IMR-90 (cell line): Measurements from ENCODE around the gene SYT6. TPM values are rescaled to one million over a fixed set of nuclear protein-coding genes. Genes with fewer than 3 reads are reported as not detected.

Source experiments
- ATAC-seq: fragments of 200-7000 bp; cut with Tn5 transposase; 2 replicates; pipeline ENCODE4 v1.9.1; 2020; ENCODE audit warnings: low read depth, mild to moderate bottlenecking, moderate library complexity
- BruUV-seq: library from RNA; stranded (reverse); fragments of 400-500 nt; replicated peaks from 2 replicates; lab custom pipeline; 2021; lab: Mats Ljungman, UMichigan
- CTCF ChIA-PET: fragments of 300-600 bp; formaldehyde crosslinking; extraction: SDS; loops from one replicate; lab custom pipeline; 2021; ENCODE audit warnings: antibody characterized with exemption; lab: Yijun Ruan, JAX
- POLR2A ChIA-PET: fragments of 300-600 bp; sonication (Branson Sonifier 250); formaldehyde crosslinking; loops from one replicate; lab custom pipeline; 2022; ENCODE audit warnings: antibody characterized with exemption; ENCODE audit not compliant: unreplicated experiment; lab: Charles Lee
- DNase-seq: peaks from one replicate; pipeline ENCODE4 v3.0.0; 2013
- H2AFZ ChIP-seq: replicated peaks from 2 replicates; pipeline ENCODE3; 2013; ENCODE audit warnings: low read length, mild to moderate bottlenecking; ENCODE audit not compliant: poor library complexity
- H2AK5ac ChIP-seq: 2 replicates; pipeline ENCODE4 v1.6.1; 2013; ENCODE audit warnings: low read depth, low read length, inconsistent platforms
- H2AK9ac ChIP-seq: replicated peaks from 2 replicates; pipeline ENCODE3; 2013; ENCODE audit warnings: mild to moderate bottlenecking, low read depth, low read length, moderate library complexity; ENCODE audit not compliant: poor library complexity
- H2BK120ac ChIP-seq: 2 replicates; pipeline ENCODE4 v1.6.1; 2013; ENCODE audit warnings: low read depth, low read length, inconsistent platforms
- H2BK15ac ChIP-seq: 3 replicates; pipeline ENCODE4 v1.6.1; 2013; ENCODE audit warnings: low read depth, low read length, inconsistent platforms
- H2BK20ac ChIP-seq: 2 replicates; pipeline ENCODE4 v1.6.1; 2013; ENCODE audit warnings: low read depth, mild to moderate bottlenecking, inconsistent platforms, low read length, moderate library complexity
- H2BK5ac ChIP-seq: 2 replicates; pipeline ENCODE4 v1.6.1; 2013; ENCODE audit warnings: mild to moderate bottlenecking, low read depth, low read length, inconsistent platforms; ENCODE audit not compliant: poor library complexity, severe bottlenecking
- H3K14ac ChIP-seq: replicated peaks from 2 replicates; pipeline ENCODE4 v1.6.1; 2013; ENCODE audit warnings: low read depth, low read length, inconsistent platforms
- H3K18ac ChIP-seq: 2 replicates; pipeline ENCODE4 v1.6.1; 2013; ENCODE audit warnings: low read depth, low read length, control low read depth
- H3K23ac ChIP-seq: 2 replicates; pipeline ENCODE4 v1.6.1; 2013; ENCODE audit warnings: low read depth, low read length, inconsistent platforms
- H3K27ac ChIP-seq: 2 replicates; pipeline ENCODE4 v1.5.1; 2013; ENCODE audit warnings: mild to moderate bottlenecking, control low read depth, low read length; ENCODE audit not compliant: insufficient read depth
- H3K27me3 ChIP-seq: 2 replicates; pipeline ENCODE4 v1.6.1; 2013; ENCODE audit warnings: low read length; ENCODE audit not compliant: control insufficient read depth, insufficient read depth
- H3K36me3 ChIP-seq: 2 replicates; pipeline ENCODE4 v1.6.1; 2013; ENCODE audit warnings: low read length, mixed read lengths; ENCODE audit not compliant: control insufficient read depth, insufficient read depth
- H3K4ac ChIP-seq: 2 replicates; pipeline ENCODE4 v1.6.1; 2013; ENCODE audit warnings: low read depth, low read length, inconsistent platforms
- H3K4me1 ChIP-seq: 2 replicates; pipeline ENCODE4 v1.6.1; 2013; ENCODE audit warnings: low read length, mixed read lengths; ENCODE audit not compliant: control insufficient read depth, insufficient read depth
- H3K4me2 ChIP-seq: 2 replicates; pipeline ENCODE4 v1.6.1; 2013; ENCODE audit warnings: low read depth, mild to moderate bottlenecking, control low read depth, low read length, moderate library complexity
- H3K4me3 ChIP-seq: 2 replicates; pipeline ENCODE4 v1.5.1; 2013; ENCODE audit warnings: low read depth, mild to moderate bottlenecking, control low read depth, low read length, moderate library complexity; ENCODE audit not compliant: insufficient read depth
- H3K56ac ChIP-seq: 2 replicates; pipeline ENCODE4 v1.6.1; 2013; ENCODE audit warnings: low read length, inconsistent platforms; ENCODE audit not compliant: insufficient read depth; ENCODE audit errors: extremely low read depth
- H3K79me1 ChIP-seq, 2 experiments: 2 replicates each; pipeline ENCODE4 v1.6.1; 2013; ENCODE audit warnings: low read length in 2 of 2, inconsistent platforms in 1 of 2, low read depth in 1 of 2
- H3K9ac ChIP-seq: 2 replicates; pipeline ENCODE4 v1.6.1; 2013; ENCODE audit warnings: low read depth, low read length, control low read depth
- H3K9me1 ChIP-seq: 2 replicates; pipeline ENCODE4 v1.6.1; 2013; ENCODE audit warnings: low read length, inconsistent platforms; ENCODE audit not compliant: insufficient read depth
- H3K9me3 ChIP-seq: 2 replicates; pipeline ENCODE4 v1.6.1; 2013; ENCODE audit warnings: low read length; ENCODE audit not compliant: control insufficient read depth, insufficient read depth
- H4K20me1 ChIP-seq: 2 replicates; pipeline ENCODE4 v1.6.1; 2013; ENCODE audit warnings: low read length, inconsistent platforms; ENCODE audit not compliant: insufficient read depth
- H4K5ac ChIP-seq: 2 replicates; pipeline ENCODE4 v1.6.1; 2013; ENCODE audit warnings: mild to moderate bottlenecking, low read depth, low read length, control low read depth
- H4K8ac ChIP-seq, 2 experiments: 2 replicates each; pipeline ENCODE4 v1.6.1; 2013; ENCODE audit warnings: low read depth in 2 of 2, low read length in 2 of 2, control low read depth in 1 of 2, inconsistent platforms in 1 of 2
- H4K91ac ChIP-seq: 2 replicates; pipeline ENCODE4 v1.6.1; 2013; ENCODE audit warnings: low read depth, low read length, inconsistent platforms; ENCODE audit not compliant: insufficient read depth
- BHLHE40 ChIP-seq: fragments of 150-350 bp; IDR thresholded peaks from 2 replicates; pipeline ENCODE4 v1.6.1; 2016; ENCODE audit warnings: mild to moderate bottlenecking, low read depth, low read length
- CHD1 ChIP-seq: IDR thresholded peaks from 2 replicates; pipeline ENCODE4 v1.6.1; 2012; ENCODE audit warnings: low read depth, low read length, improper control_type of control experiment
- CTCF ChIP-seq: conservative IDR thresholded peaks from 2 replicates; pipeline ENCODE4 v1.5.1; 2012; ENCODE audit warnings: mild to moderate bottlenecking, low read depth, low read length, improper control_type of control experiment
- POLR2A ChIP-seq: IDR thresholded peaks from 2 replicates; pipeline ENCODE4 v1.6.1; 2012; ENCODE audit warnings: mild to moderate bottlenecking, low read depth, low read length
- RCOR1 ChIP-seq: IDR thresholded peaks from 2 replicates; pipeline ENCODE4 v1.6.1; 2012; ENCODE audit warnings: mild to moderate bottlenecking, low read length, improper control_type of control experiment; ENCODE audit not compliant: insufficient replicate concordance
- RFX5 ChIP-seq: IDR thresholded peaks from 2 replicates; pipeline ENCODE4 v1.8.0; 2012; ENCODE audit warnings: low read depth, mild to moderate bottlenecking, low read length, moderate library complexity
- WGBS, 2 experiments: methylation state at CpG; one replicate each; pipeline versions ENCODE4 v1.1.5 to v1.1.7; 2013; ENCODE audit warnings: missing lambda C conversion rate in 2 of 2; ENCODE audit not compliant: insufficient read length in 1 of 2; ENCODE audit errors: extremely low coverage in 2 of 2; 5-methylcytosine and 5-hydroxymethylcytosine counted together
- dilution Hi-C: fragments of 300-500 bp; cut with HindIII; formaldehyde crosslinking; loops from one replicate; pipeline ENCODE4 v1.14.3; 2018; ENCODE audit warnings: low sequenced_read_pairs; ENCODE audit not compliant: unreplicated experiment
- in situ Hi-C: fragments of 300-500 bp; cut with MboI; formaldehyde crosslinking; loops from 3 replicates; pipeline ENCODE4 v1.14.3; 2019; ENCODE audit warnings: low sequenced_read_pairs, inconsistent platforms, mixed read lengths
- intact Hi-C: fragments of 100-400 bp; cut with micrococcal nuclease; formaldehyde crosslinking; loops from 2 replicates; pipeline ENCODE4 v1.10.0; 2022
- polyA plus RNA-seq, 3 experiments: library from polyadenylated mRNA; depleted of rRNA; stranded (reverse); fragments of >200 nt; gene quantifications; 2 replicates each; pipeline ENCODE4 v1.2.3, GENCODE V29; 2012; ENCODE audit warnings: low replicate concordance in 1 of 3
- total RNA-seq: library from RNA; depleted of rRNA; stranded (reverse); fragments of >200 nt; gene quantifications from 2 replicates; pipeline ENCODE4 v1.2.3, GENCODE V29; 2012
- TF ChIP-seq, protein P1 (sequence below): fragments of 150-350 bp; IDR thresholded peaks from 2 replicates; pipeline ENCODE4 v1.6.1; 2016; ENCODE audit warnings: low read depth, mild to moderate bottlenecking, low read length, moderate library complexity, borderline replicate concordance

The SYT6 gene
- total and polyA plus RNA-seq, 2 of the 4 experiments (the other 2 are of a cell fraction), result not detected

DNA sequence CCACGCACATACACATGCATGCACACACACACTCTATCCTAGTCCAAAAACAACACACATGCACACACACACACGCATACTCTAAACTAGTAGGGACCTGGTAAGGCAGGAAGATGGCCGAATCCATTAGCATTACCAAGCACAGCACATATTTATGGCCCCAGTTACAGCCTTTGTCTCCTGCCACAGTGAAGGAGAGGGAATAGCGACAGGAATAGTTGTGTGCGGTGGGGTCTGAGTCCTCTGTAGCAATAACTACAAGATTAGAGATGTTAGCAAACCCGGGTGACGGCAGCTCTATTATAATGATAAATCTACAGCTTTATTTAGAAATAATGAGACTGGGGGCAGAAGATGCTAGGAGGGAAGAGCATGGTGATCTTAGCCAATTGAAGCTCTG, 20.5 kb downstream of the SYT6 start:
- Histone ChIP-seq H4K5ac (no peak overlapping the region), H3K23ac (no peak overlapping the region), H3K36me3 (no peaks in the 10 kb centered on the region), H2BK20ac (no peak overlapping the region), H2BK120ac (no peak overlapping the region), H3K27ac (no peak overlapping the region), H3K9ac (no peak overlapping the region), H4K20me1 (no peaks in the 10 kb centered on the region), H4K91ac (no peak overlapping the region), H3K4me1 (no peaks in the 10 kb centered on the region), H3K9me1 (no peaks in the 10 kb centered on the region), H4K8ac (no peak overlapping the region), H3K4me3 (no peak overlapping the region), H3K4me2 (no peak overlapping the region), H2AFZ (no peak overlapping the region), H3K4ac (no peak overlapping the region), H2AK5ac (no peak overlapping the region), H2BK5ac (no peak overlapping the region), H3K9me3 (no peaks in the 10 kb centered on the region; the same call in 1 of the 2 replicates), H3K27me3 (peaks cover 13% of the 10 kb centered on the region), H3K18ac (no peak overlapping the region), H2BK15ac (no peak overlapping the region), H3K79me1 (no peaks in the 10 kb centered on the region), H2AK9ac (no peak overlapping the region), H3K56ac (no peak overlapping the region), H3K14ac (no peak overlapping the region)
- WGBS, 2 experiments, result no CpG with 5 or more reads among the region's 7 CpGs
- no peak for DNase-seq
- ATAC-seq, result no peak
- CTCF ChIA-PET, result no interaction called here
- TF ChIP-seq CTCF (no peak), CHD1 (no peak), POLR2A (no peak), BHLHE40 (no peak), RFX5 (no peak), RCOR1 (no peak)
- TF ChIP-seq, protein P1, sequence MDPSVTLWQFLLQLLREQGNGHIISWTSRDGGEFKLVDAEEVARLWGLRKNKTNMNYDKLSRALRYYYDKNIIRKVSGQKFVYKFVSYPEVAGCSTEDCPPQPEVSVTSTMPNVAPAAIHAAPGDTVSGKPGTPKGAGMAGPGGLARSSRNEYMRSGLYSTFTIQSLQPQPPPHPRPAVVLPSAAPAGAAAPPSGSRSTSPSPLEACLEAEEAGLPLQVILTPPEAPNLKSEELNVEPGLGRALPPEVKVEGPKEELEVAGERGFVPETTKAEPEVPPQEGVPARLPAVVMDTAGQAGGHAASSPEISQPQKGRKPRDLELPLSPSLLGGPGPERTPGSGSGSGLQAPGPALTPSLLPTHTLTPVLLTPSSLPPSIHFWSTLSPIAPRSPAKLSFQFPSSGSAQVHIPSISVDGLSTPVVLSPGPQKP, result no peak
- intact Hi-C loops (no loop called here), in situ Hi-C loops (no loop called here), dilution Hi-C loops (no loop called here)
- BruUV-seq, result no TSS peak
- POLR2A ChIA-PET, result no interaction called here
